NCI-H1436 (cell line): ENCODE data around the gene CAPN10.

Source experiments
- DNase-seq: peaks from one replicate; lab custom pipeline; 2025; lab: John Stamatoyannopoulos, UW

CAPN10 gene

DNA sequence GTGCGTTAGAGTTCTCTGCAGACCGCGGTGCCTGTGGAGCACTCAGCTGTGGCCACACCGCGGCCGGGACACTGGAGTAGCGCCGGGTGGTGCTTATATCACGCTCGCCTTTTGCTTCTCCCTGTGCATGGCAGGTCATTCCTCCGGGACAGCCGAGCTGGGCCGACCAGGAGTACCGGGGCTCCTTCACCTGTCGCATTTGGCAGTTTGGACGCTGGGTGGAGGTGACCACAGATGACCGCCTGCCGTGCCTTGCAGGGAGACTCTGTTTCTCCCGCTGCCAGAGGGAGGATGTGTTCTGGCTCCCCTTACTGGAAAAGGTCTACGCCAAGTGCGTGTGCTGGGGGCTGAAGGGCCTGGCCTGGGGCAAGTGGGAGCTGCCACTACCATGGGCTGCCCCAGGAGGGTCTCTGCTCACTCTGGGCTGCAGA lies 4.2 kb downstream of the CAPN10 start:
- no peak for DNase-seq

DNA sequence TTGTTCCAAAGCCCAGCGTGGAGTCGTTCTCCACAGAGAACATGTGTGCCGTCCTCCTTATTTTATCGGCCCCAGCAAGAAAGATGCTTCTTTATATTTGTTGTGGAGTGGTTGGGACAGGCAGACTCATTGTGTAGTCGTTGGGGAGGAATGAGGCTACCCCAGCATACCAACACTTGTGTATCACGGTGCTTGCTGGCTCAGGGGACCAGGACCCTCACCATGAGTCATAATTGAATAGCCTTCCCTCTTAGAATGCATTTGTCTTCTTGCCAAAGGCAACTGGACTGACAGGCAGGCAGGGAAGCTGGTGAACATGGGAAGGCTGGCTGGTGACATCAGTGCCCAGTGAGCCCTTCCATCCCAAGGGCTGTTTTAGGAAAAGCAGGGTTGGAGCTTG lies 4.7 kb downstream of the CAPN10 start:
- DNase-seq: no peak

DNA sequence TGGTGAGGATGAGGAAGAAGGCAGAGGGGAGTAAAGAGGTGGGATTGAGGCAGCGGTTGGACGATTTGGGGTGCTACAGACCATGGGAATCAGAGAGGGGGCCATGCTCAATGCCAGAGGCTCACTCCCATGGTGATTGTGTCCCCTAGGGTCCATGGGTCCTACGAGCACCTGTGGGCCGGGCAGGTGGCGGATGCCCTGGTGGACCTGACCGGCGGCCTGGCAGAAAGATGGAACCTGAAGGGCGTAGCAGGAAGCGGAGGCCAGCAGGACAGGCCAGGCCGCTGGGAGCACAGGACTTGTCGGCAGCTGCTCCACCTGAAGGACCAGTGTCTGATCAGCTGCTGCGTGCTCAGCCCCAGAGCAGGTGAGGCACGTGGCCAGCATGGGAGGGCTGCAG lies 5.2 kb downstream of the CAPN10 start:
- no peak for DNase-seq

DNA sequence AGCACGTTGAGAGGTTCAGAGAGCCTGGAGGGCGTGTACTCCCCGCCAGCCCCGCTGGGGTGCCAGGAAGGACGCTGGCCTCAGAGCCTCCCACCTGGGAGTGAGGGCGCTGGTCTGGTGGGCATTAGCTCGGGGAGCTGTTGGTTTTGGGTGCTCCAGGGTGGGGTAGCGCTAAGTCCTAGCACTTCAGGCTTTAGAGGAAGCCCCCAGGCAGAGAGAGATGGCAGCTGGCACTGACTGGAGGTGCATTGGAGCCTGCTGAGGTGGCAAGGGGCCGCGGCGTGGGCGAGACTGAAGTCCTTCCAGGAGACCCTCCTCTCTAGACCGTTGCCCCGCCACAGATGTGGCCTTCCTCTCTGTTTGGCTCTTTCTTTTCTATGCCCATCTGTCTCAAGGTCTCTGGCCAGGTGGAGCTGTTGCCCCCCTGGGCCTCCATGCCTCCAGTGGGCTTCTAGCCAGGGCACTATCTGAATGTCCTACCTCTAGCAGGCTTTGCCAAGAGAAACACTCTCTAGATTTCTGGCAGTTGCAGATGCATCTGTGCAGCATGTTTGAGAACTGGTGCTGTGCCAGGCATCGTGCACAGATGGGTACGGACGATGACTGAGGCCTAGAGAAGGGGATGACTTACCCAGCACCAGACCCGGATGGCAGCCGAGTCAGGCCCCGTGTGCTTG lies 6.6 kb downstream of the CAPN10 start:
- no peak for DNase-seq

DNA sequence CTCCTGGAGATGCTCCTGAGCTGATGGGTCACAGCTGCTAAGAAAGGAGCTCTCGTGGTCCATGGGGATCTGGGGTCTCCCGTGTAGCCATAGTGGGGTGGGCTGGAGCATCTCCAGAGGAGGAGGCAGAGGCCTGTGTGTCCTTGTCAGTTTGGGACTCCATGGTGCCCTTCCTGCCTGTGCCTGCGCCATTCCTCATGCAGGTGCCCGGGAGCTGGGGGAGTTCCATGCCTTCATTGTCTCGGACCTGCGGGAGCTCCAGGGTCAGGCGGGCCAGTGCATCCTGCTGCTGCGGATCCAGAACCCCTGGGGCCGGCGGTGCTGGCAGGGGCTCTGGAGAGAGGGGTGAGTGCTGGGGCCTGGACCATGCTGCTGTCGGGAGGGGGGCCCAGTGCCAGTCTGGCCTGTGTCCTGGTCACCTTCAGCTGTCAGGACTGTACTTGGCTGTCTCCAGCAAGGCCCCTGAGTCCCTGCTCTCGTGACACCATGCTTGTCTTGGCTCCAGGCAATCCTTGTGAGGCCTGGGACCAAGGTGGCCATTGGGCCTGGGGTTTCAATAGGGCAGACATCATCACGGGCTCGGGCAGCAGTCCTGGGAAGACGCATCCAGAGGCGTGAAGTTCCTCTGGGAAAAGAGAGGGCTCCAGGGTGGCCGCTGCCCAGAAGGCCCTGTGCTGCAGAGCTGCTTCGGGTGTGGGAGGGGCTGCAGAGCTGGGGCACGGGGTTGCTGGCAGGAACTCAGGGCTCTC lies 7.3 kb downstream of the CAPN10 start:
- DNase-seq: no peak

DNA sequence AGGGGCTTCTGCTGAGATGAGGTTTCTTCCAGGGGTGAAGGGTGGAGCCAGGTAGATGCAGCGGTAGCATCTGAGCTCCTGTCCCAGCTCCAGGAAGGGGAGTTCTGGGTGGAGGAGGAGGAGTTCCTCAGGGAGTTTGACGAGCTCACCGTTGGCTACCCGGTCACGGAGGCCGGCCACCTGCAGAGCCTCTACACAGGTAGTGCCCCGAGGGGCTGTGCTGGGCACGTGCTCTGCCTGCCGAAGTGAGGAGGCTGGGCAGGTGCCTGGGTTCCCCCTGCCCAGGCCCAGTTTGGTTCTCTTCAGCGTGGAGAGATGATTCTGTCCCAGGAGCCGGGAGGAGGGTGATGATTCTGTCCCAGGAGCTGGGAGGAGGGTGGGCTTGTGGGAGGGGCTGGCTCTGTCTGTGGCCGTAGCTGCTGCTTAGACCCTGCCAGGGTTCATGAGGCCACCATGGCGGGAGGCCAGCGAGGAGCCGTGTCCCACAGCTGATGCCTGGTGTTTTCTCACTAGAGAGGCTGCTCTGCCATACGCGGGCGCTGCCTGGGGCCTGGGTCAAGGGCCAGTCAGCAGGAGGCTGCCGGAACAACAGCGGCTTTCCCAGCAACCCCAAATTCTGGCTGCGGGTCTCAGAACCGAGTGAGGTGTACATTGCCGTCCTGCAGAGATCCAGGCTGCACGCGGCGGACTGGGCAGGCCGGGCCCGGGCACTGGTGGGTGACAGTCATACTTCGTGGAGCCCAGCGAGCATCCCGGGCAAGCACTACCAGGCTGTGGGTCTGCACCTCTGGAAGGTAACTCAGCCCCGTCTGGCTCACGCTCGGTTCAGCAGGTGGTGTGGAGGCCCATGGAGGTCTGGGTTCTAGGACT lies 8.2 kb downstream of the CAPN10 start:
- DNase-seq: no peak

DNA sequence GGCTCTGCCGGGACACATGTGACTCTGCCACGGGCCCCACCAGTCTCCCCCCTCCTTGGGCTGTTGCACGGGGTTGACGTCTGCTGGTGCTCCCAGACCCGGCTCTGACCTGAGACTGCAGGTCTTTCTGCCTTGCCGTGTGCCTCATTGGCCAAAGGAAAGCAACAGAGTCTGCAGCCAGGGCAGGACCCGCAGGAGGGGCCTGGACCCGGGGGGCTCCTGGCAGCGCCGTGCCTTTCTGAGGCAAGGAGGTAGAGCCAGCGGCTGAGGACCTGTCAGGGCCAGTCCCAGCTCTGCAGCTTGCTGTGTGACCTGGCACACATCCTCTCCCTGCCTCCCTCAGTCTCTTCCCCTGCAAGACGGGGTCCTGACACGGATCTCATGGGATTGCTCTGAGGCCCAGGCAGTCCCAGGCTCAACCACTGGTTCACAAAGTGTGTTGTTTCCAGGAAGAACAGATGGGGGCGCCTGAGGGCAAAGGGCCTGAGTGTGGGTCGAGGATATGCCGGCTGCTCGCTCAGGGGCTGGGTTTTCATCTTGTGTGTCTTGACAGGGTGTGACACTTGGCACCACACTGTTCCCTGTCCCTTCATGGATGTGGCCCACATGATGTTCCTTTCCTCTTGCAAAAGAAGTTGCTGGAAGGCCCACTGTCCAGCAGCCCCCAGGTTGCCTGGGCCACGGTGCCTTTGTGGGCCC lies 9.0 kb downstream of the CAPN10 start:
- no peak for DNase-seq

DNA sequence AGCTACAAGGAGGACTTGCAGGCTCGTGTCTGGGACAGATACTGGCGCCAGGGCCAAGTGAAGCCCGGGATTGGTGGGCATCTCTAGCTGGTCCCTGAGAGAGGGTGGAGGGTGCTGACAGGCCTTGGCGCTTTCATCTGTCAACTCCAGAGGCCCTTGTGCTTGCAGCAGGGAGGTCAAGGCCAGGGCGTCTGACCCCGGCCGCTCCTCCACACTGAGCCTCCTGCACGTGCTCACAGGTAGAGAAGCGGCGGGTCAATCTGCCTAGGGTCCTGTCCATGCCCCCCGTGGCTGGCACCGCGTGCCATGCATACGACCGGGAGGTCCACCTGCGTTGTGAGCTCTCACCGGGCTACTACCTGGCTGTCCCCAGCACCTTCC lies 9.5 kb downstream of the CAPN10 start:
- DNase-seq: no peak

DNA sequence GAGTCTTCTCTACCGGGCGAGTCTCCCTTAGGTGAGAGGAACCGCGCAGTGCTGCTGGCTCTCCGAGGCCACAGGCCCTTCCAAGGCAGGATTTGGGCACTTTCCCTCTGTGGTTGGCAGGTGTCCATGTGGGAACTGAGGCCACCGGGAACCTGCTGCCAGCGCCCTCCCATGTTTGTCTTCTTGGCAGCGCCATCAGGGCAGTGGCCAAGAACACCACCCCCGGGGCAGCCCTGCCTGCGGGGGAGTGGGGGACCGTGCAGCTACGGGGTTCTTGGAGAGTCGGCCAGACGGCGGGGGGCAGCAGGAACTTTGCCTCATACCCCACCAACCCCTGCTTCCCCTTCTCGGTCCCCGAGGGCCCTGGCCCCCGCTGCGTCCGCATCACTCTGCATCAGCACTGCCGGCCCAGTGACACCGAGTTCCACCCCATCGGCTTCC lies 10.0 kb downstream of the CAPN10 start:
- no peak for DNase-seq

DNA sequence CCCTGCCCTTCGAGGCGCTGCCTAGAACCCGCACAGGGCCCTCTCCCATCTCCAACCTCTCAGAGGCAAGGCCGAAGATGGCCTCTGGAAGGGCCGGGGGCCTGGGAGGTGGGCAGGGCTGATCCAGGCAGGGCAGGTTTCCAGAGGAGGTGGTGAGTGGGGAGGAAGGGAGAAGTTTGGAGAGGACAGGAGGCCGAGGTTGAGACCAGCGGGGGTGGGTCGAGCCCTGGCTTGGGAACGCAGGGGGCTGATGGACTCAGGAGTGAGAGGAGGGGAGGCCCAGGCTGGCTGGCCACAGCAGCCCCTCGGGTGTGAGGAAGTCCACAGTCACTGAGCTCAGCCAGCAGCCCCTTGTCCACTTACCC lies 10.5 kb downstream of the CAPN10 start:
- DNase-seq: no peak

DNA sequence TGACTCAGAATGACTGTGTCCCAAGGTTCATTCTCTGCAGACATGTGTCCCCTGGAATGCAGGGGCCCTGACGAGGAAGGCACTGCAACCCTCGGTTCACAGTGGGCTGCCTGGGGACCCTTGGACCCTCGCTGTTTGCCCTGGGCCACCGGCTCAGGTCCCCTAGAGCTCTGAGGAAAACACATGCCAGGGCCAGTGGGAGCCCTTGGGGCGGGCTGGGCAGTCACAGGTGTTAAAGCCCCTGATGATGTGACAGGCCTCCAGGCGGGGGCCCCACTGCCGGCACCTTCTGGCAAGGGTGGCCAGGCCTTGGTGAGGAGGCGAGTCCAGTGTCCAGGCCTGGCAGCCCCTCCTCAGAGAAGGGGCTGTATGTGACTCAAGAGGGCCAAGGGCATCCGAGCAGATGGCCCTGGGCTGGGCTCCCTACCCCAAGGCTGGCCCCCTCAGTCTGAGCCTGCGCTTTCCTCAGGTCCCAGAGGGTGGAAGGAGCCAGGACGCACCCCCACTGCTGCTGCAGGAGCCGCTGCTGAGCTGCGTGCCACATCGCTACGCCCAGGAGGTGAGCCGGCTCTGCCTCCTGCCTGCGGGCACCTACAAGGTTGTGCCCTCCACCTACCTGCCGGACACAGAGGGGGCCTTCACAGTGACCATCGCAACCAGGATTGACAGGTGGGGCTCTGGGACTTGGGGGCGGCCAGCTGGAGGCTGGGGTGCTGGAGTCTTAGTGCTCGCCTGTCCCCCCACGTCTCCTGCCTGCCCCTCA lies 11.1 kb downstream of the CAPN10 start:
- no peak for DNase-seq

DNA sequence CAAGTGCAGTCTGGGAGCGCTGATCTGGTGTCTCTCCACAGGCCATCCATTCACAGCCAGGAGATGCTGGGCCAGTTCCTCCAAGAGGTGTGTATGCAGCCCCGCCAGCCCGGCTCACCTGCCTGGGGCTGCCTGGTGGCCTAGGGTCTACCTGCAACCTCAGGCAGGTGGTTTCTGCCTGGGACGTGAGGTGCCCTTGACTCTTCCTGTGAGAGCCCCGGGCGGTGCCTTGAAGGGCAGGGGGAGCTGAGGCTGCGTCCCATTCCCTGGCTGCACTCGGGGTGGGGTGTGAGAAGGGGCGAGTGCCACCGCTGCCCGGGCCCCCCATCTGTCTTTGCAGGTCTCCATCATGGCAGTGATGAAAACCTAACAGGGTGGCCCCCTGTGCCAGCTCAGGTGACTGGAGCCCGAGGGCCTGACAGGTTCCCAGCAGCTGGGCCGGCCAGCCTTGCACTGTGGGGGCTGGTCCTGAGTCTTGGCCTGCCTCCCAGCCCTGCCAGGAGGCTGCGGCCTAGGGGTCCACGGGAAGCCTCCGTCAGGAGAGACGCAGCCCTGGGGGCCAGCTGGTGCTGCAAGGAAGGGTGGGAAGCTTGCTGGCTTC lies 11.9 kb downstream of the CAPN10 start:
- no peak for DNase-seq

DNA sequence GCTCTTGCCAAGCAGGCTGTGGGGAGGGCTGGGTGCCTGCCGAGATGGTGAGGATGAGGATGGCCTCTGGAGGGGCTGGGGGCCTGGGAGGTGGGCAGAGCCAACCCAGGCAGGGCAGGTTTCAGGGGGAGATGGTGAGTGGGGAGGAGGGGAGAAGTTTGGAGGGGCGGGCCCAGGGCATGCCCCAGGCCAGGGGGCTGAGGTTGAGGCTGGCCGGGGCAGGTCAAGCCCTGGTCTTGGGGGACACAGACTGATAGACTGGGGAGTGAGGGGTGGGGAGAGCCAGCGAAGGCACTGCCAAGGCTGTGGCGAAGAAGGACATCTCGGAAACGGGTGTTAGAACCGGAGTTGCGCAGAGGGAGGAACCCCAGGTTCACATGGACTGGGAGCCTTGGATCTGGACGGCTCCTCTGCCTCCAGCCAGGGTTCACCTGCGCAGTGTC lies 12.6 kb downstream of the CAPN10 start:
- no peak for DNase-seq

DNA sequence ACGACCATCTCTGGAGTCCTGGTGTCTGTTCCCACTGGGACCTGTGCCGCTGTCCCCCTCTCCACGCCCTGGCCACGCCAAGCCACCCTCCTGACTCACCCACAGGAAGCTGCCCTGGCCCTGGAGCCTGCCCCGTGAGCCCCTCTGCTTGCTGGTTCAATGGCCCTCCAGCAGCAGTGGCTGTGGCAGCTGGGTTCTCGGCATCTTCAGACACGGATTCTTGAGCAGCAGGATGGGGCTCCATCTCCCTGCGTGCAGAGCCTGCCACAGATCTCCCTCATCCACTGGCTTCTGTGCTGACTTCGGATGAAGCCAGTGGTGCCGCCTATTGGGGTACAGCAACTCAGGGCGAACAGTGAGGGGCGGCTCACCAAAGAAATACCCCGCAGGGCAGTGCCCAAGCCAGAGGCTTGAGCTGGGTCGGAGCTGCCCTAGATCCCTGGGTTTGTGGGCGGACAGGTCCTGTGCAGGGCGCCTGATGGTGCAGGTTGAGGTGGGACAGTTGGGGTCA lies 14.0 kb downstream of the CAPN10 start:
- DNase-seq: no peak

DNA sequence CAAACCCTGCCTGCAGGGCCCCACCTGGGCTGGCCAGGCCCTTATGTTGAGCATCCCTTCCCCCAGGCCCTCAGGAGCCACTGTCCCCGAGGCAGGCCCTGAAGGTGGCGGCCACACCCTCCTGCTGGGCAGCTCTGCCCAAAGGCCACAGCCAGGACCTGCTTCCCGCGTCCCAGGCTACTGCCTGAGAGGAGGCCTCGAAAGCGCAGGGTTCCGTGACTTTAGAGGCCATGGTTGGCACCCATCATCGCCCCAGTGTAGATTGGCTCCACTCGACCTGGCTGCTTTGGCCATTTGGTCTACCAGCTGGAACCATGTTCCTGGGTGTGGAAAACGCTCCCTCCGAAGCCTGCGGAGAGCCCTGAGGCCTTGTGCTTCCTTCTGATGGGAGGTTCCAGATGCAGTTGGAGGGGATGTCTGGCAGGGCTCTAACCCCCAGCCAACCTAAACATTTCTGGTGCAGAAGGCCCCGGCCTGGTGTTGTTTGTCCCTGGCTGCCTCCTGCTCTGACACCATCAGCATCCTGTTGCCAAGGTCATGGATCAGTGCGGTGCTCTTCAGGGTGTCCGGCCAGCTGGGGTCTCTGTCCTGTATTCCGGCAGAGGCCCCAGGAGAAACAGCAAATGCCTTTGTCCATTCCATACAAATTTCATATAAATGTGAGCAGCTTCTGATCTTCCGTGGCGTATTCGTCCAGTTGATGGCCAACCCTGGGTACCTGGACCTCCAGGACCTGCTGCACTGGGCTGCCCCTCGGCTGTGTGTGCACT lies 14.7 kb downstream of the CAPN10 start:
- no peak for DNase-seq

DNA sequence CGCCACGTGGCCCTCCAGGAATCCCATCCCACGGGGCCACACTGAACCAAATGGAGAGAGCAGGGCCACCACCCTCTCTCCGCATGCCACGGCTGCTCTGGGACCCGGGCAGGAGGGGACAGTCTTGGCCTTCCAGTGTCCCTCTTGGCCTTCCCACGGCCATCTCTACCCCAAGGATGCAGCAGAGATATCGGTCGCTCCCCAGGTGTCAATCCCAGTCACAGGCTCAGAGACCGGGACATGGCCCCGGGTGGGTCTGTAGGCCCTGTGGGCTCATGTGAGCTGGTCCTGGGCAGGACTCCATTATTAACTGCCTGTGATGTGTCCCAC lies 15.3 kb downstream of the CAPN10 start:
- no peak for DNase-seq

DNA sequence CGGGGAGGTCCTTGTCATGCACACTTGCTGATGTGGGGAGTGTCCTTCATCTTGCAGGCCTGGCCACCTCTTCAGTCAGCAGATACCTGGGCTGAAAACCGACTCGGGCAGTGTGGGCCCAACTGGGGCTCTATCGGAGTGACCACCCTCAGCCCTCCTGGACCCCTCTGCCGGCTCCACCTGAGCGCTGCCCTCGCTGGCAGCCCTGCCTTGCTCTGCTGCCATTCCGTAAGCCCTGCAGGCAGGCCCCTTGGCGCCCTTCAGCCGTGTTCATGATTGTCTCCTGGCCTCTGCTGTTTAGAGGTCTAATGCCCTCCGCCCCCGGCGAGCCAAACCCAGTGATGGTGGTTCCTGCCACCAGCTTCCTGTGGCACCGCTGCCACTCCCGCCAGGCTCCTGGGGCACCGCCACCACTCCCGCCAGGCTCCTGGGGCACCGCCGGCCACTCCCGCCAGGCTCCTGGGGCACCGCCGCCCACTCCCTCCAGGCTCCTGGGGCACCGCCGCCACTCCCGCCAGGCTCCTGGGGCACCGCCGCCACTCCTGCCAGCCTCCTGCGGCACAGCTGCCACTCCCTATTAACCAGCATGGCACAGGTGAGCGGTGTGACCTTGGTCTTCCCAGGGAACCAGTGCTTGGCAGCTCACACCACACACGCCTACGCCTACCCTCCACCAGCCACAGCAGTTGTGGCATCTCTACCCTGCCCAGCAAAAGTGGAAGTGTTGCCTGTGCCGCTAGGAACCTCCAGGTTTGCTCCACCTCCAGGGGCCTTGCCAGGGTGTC lies 15.9 kb downstream of the CAPN10 start:
- no peak for DNase-seq

DNA sequence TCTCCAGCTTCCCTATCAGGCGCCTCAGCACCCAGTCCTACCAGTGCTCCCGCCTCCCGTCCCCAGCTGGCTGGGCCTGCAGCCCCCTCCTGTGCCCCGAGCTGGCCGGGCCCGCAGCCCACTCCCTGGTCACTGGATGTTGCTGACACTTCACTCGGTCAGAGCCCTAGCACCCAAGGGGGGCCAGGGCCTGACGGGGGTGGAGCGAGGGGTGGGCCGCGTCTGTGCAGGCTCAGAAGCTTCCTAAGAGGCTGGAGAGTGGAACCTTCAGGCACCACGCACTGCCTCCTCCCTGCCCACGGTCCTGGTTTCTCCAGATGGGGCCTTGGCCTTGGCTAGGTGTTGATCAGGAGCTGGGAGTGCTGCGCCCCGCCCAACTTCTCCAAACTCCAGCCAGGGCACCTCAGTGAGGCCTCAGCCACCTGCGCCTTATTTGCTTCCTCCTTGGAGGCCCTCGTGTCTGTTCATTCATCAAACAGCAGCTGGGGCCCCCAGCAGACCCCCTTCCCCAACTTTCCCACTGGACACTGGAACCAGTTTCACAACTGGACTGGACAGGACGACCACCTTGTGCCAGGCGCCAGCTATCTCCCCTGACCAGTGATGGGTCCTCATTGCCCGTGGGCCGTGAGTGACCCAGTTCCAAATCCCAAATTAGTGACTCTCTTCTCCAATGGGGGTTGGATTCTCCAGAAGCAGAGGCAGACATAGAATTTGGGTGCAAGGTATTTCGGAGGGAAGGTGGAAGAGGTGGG lies 16.7 kb downstream of the CAPN10 start:
- DNase-seq: no peak

DNA sequence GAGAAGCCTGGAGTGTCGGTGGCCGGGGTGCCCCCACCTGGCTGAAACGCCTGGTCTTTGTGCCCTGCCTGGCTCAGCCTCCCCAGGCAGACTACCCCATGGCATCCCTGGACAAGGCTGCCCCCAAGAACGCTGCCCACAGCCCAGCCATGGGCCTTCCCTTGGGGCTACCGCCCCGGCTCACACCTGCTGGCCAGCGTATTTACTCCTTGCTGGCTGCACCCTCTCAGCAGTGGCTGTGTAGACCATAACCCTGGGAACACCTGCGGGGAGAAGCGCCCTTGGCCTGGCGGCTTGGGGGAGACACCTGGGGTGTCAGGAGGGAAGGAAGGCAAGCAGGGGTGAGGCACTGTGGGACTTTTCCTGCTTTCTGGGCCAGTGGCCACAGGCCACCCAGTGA lies 17.3 kb downstream of the CAPN10 start:
- DNase-seq: no peak
